Adrenal gland (tissue), 12 donors: ENCODE measurements around the gene KRT12. TPM values are rescaled to one million over a fixed set of nuclear protein-coding genes. Genes with fewer than 3 reads are reported as not detected.

ENCODE experiments used
- DNase-seq, 7 donors: peaks; one replicate each; pipeline ENCODE4 v3.0.0-alpha.2; 2019 to 2020
- H3K27ac ChIP-seq, 5 donors: fragments of 200-600 bp; sonication (generic) in 4 of 5; 1 replicate in 3 of 5; 2 replicates in 2 of 5; pipeline versions ENCODE4 v1.5.1 to v1.8.0; 2016 to 2020; ENCODE audit warnings: mild to moderate bottlenecking in 1 of 5
- H3K27me3 ChIP-seq: fragments of 200-600 bp; 2 replicates; pipeline ENCODE4 v1.8.0; 2021
- H3K36me3 ChIP-seq, 2 donors: fragments of 200-600 bp; replicated peaks in 1 of 2; 1 replicate in 1 of 2; 2 replicates in 1 of 2; pipeline versions ENCODE4 v1.5.1 to v1.8.0; 2018 to 2022
- H3K4me1 ChIP-seq, 2 donors: fragments of 200-600 bp; replicated peaks in 1 of 2; 1 replicate in 1 of 2; 2 replicates in 1 of 2; pipeline versions ENCODE4 v1.5.1 to v1.8.0; 2018 to 2021
- H3K4me3 ChIP-seq, 4 donors: fragments of 200-600 bp; sonication (generic) in 3 of 4; one replicate each; pipeline ENCODE4 v1.5.1; 2016 to 2018
- H3K9me3 ChIP-seq, 3 donors: fragments of 200-600 bp; sonication (generic) in 1 of 3; replicated peaks in 1 of 3; 1 replicate in 2 of 3; 2 replicates in 1 of 3; pipeline versions ENCODE4 v1.5.1 to v1.8.0; 2016 to 2021
- CTCF ChIP-seq, 6 experiments: fragments of 450-650 bp in 4 of 6; fragments of 200-600 bp in 2 of 6; sonication (generic) in 1 of 6; IDR thresholded peaks; 1 replicate in 5 of 6; 2 replicates in 1 of 6; pipeline versions ENCODE4 v1.5.1 to v1.8.0; 2016 to 2021; ENCODE audit warnings: antibody characterized with exemption in 6 of 6, mild to moderate bottlenecking in 2 of 6, moderate library complexity in 1 of 6
- POLR2A ChIP-seq, 2 donors: fragments of 450-650 bp; IDR thresholded peaks; one replicate each; pipeline ENCODE4 v1.6.1; 2017; ENCODE audit warnings: antibody characterized with exemption in 2 of 2, mild to moderate bottlenecking in 2 of 2, moderate library complexity in 1 of 2
- WGBS, 4 donors: extraction: QIAGEN DNeasy Blood & Tissue Kit in 2 of 4; methylation state at CpG; one replicate each; pipeline versions ENCODE4 v1.1.5 to v1.1.7; 2013 to 2017; 5-methylcytosine and 5-hydroxymethylcytosine counted together
- intact Hi-C, 2 donors: fragments of 100-400 bp; cut with DNase I; formaldehyde crosslinking; loops; one replicate each; pipeline versions ENCODE4 v1.14.1 to v1.15.0; 2022 to 2023
- polyA plus RNA-seq, 3 donors: library from polyadenylated mRNA; stranded (reverse); fragments of 200-250 nt in 2 of 3; fragments of 350-450 nt in 1 of 3; fragmentation: Illumina TruSeq in 1 of 3; extraction: RNeasy Lipid Tissue Mini Kit (QIAGEN cat#74804) in 1 of 3; gene quantifications; one replicate each; pipeline ENCODE4 v1.2.3, GENCODE V29; 2013 to 2014
- total RNA-seq, 9 donors: library from RNA; depleted of rRNA in 4 of 9; stranded (reverse); fragments of >200 nt in 4 of 9; fragments of 120-200 nt in 1 of 9; fragmentation: NEBNext Ultra II Directional in 1 of 9; extraction: Animal tissue kit (Norgen Biotek cat#: 25700) in 1 of 9; gene quantifications; one replicate each; pipeline versions ENCODE4 v1.1.0 to v1.2.4, GENCODE V29; 2013 to 2023
- donor health status: healthy with polysubstance abuse.
- donor health status: Bipolar disorder and iron deficiency.
- donor health status: DM: yes; HTN: yes; CAD: no.
- donor health status: DM: no; HTN: no; CAD: no.
- donor health status: DM: no; HTN: no; CAD: no.
- donor health status: DM: yes; HTN: yes; CAD: no.

The KRT12 gene
- total and polyA plus RNA-seq, 12 donors = not detected

- peaks cover 0 to 17% of the 10 kb centered on the region in 2 donors for H3K4me1 ChIP-seq
- no peak overlapping the region for H3K27ac ChIP-seq
- no peak for DNase-seq
- intact Hi-C loops = loop anchor here in 1 of 2 donors (5.0 kb wide), 2 partner anchors 408 to 633 kb away; no protein-coding TSS in a partner anchor
- no peaks in the 10 kb centered on the region for H3K27me3 ChIP-seq
- TF ChIP-seq CTCF (IDR thresholded peaks at IDR 0.05) = no peak
- no peak for TF ChIP-seq POLR2A (IDR thresholded peaks at IDR 0.05)
- H3K36me3 ChIP-seq = no peaks in the 10 kb centered on the region
- no peaks in the 10 kb centered on the region for H3K9me3 ChIP-seq
- WGBS, 4 donors = 71 to 99% (median 82%) methylated on average over 3 of the region's 3 CpGs
- H3K4me3 ChIP-seq = no peak overlapping the region
These were observed 47.2 kb upstream of the KRT12 start for GRCh38 chr17:40914075-40914855.

- Histone ChIP-seq H3K4me3 (no peak overlapping the region), H3K27me3 (peaks cover 8% of the 10 kb centered on the region), H3K27ac (no peak overlapping the region), H3K4me1 (peaks cover 0 to 17% of the 10 kb centered on the region in 2 donors), H3K36me3 (no peaks in the 10 kb centered on the region), H3K9me3 (no peaks in the 10 kb centered on the region)
- 85 to 92% (median 89%) methylated on average over 13 of the region's 13 CpGs for WGBS, 4 donors
- intact Hi-C loops = loop anchor here in 1 of 2 donors (5.0 kb wide), 2 partner anchors 410 to 635 kb away; no protein-coding TSS in a partner anchor
- no peak for TF ChIP-seq CTCF (IDR thresholded peaks at IDR 0.05)
- no peak for TF ChIP-seq POLR2A (IDR thresholded peaks at IDR 0.05)
- DNase-seq = no peak
These were observed 45.6 kb upstream of the KRT12 start for GRCh38 chr17:40912486-40913210.

GRCh38 chr17:40910441-40910841, 43.4 kb upstream of the KRT12 start:
- H3K27me3 ChIP-seq = peaks cover 8% of the 10 kb centered on the region
- no peak for DNase-seq
- WGBS, 4 donors = 28 to 47% (median 45%) methylated on average over 3 of the region's 3 CpGs
- peaks cover 0 to 14% of the 10 kb centered on the region in 2 donors for H3K4me1 ChIP-seq
- H3K4me3 ChIP-seq = no peak overlapping the region
- no peaks in the 10 kb centered on the region for H3K36me3 ChIP-seq
- H3K9me3 ChIP-seq = no peaks in the 10 kb centered on the region
- intact Hi-C loops = loop anchor here in 1 of 2 donors (5.0 kb wide), 2 partner anchors 412 to 637 kb away; no protein-coding TSS in a partner anchor
- peak overlapping the region in 1 of 5 donors; percentile 5 for H3K27ac ChIP-seq
- TF ChIP-seq CTCF (IDR thresholded peaks at IDR 0.05) = no peak
- TF ChIP-seq POLR2A (IDR thresholded peaks at IDR 0.05) = no peak

- no peak for DNase-seq
- peaks cover 0 to 9% of the 10 kb centered on the region in 2 donors for H3K4me1 ChIP-seq
- H3K4me3 ChIP-seq = no peak overlapping the region
- no peaks in the 10 kb centered on the region for H3K36me3 ChIP-seq
- no peaks in the 10 kb centered on the region for H3K9me3 ChIP-seq
- peaks cover 8% of the 10 kb centered on the region for H3K27me3 ChIP-seq
- 45 to 53% (median 49%) methylated on average over 4 of the region's 4 CpGs for WGBS, 4 donors
- TF ChIP-seq POLR2A (IDR thresholded peaks at IDR 0.05) (no peak), CTCF (IDR thresholded peaks at IDR 0.05) (no peak)
- H3K27ac ChIP-seq = peak overlapping the region in 1 of 5 donors; percentile 5
- intact Hi-C loops = loop anchor here (5.0 to 10.0 kb wide), 4 partner anchors 413 to 753 kb away; no protein-coding TSS in a partner anchor
These were observed 42.7 kb upstream of the KRT12 start for GRCh38 chr17:40909755-40910154.
